Skeletal muscle tissue (tissue), 4 donors: ENCODE results near the gene PEX19. TPM values are rescaled to one million over a fixed set of nuclear protein-coding genes. Genes with fewer than 3 reads are reported as not detected.
"Not testable (repeated sequence)": the region's sequence is repeated elsewhere in the genome, so short reads cannot be mapped to it uniquely, and the experiment has no call there.

ENCODE experiments used
- H3K27ac ChIP-seq: one replicate; pipeline ENCODE4 v1.7.0; 2013; ENCODE audit warnings: mild to moderate bottlenecking, low read depth, low read length, inconsistent platforms
- H3K27me3 ChIP-seq, 3 donors: one replicate each; pipeline ENCODE4 v1.7.0; 2013; ENCODE audit warnings: low read length in 3 of 3; ENCODE audit not compliant: control insufficient read depth in 3 of 3, insufficient read depth in 3 of 3
- H3K36me3 ChIP-seq, 3 donors: one replicate each; pipeline ENCODE4 v1.7.0; 2013; ENCODE audit warnings: low read length in 3 of 3; ENCODE audit not compliant: control insufficient read depth in 3 of 3, insufficient read depth in 3 of 3
- H3K4me1 ChIP-seq, 3 donors: one replicate each; pipeline ENCODE4 v1.7.0; 2013; ENCODE audit warnings: low read length in 3 of 3, mild to moderate bottlenecking in 3 of 3; ENCODE audit not compliant: control insufficient read depth in 3 of 3, insufficient read depth in 3 of 3
- H3K4me3 ChIP-seq, 3 donors: one replicate each; pipeline ENCODE4 v1.7.0; 2013; ENCODE audit warnings: low read length in 3 of 3
- H3K9ac ChIP-seq, 3 donors: one replicate each; pipeline ENCODE4 v1.7.0; 2013; ENCODE audit warnings: low read length in 3 of 3, mild to moderate bottlenecking in 3 of 3, moderate library complexity in 2 of 3, low read depth in 1 of 3
- H3K9me3 ChIP-seq, 3 donors: one replicate each; pipeline ENCODE4 v1.7.0; 2013; ENCODE audit warnings: low read length in 3 of 3; ENCODE audit not compliant: control insufficient read depth in 3 of 3
- total RNA-seq: library from RNA; depleted of rRNA; stranded (reverse); fragments of >200 nt; gene quantifications from one replicate; pipeline ENCODE4 v1.2.3, GENCODE V29; 2014
- donor health status: Osteomylitis.

PEX19 gene
- total RNA-seq, 1 donor from 2014 or later, result 30.3 TPM

- Histone ChIP-seq H3K27ac (no peak overlapping the region), H3K4me3 (no peak overlapping the region), H3K27me3 (no peaks in the 10 kb centered on the region), H3K9me3 (no peaks in the 10 kb centered on the region), H3K4me1 (no peaks in the 10 kb centered on the region), H3K9ac (no peak overlapping the region), H3K36me3 (peaks cover 64 to 82% (median 74%) of the 10 kb centered on the region in 3 donors)
Measured at GRCh38 chr1:160308451-160309184, 23.7 kb upstream of the PEX19 start.

GRCh38 chr1:160307118-160307791 is 22.3 kb upstream of the PEX19 start:
- no peak overlapping the region for H3K9ac ChIP-seq
- no peaks in the 10 kb centered on the region for H3K27me3 ChIP-seq
- H3K4me1 ChIP-seq, result no peaks in the 10 kb centered on the region
- H3K9me3 ChIP-seq, result no peaks in the 10 kb centered on the region
- H3K36me3 ChIP-seq, result peaks cover 57 to 81% (median 74%) of the 10 kb centered on the region in 3 donors
- H3K27ac ChIP-seq, result no peak overlapping the region
- H3K4me3 ChIP-seq, result no peak overlapping the region

GRCh38 chr1:160300173-160300572 is 15.2 kb upstream of the PEX19 start:
- Histone ChIP-seq H3K36me3 (peaks cover 33 to 61% (median 52%) of the 10 kb centered on the region in 3 donors), H3K4me3 (no peak overlapping the region), H3K4me1 (no peaks in the 10 kb centered on the region), H3K27me3 (no peaks in the 10 kb centered on the region), H3K9ac (no peak overlapping the region), H3K27ac (no peak overlapping the region), H3K9me3 (no peaks in the 10 kb centered on the region)

- Histone ChIP-seq H3K9me3 (no peaks in the 10 kb centered on the region), H3K4me3 (no peak overlapping the region), H3K4me1 (peaks cover 0 to 2% (median 0%) of the 10 kb centered on the region in 3 donors), H3K36me3 (peaks cover 68 to 81% (median 79%) of the 10 kb centered on the region in 3 donors), H3K27me3 (no peaks in the 10 kb centered on the region), H3K27ac (no peak overlapping the region), H3K9ac (no peak overlapping the region)
Measured at GRCh38 chr1:160296036-160296435, 11.1 kb upstream of the PEX19 start.

GRCh38 chr1:160293020-160293968 is 8.4 kb upstream of the PEX19 start:
- no peak overlapping the region for H3K27ac ChIP-seq
- no peak overlapping the region for H3K4me3 ChIP-seq
- H3K36me3 ChIP-seq, result peaks cover 76 to 88% (median 88%) of the 10 kb centered on the region in 3 donors

GRCh38 chr1:160291248-160292220 is 6.6 kb upstream of the PEX19 start:
- Histone ChIP-seq H3K4me3 (no peak overlapping the region), H3K9ac (peak overlapping the region in 1 of 3 donors; percentile 52), H3K27me3 (no peaks in the 10 kb centered on the region), H3K9me3 (no peaks in the 10 kb centered on the region), H3K4me1 (peaks cover 0 to 2% (median 0%) of the 10 kb centered on the region in 3 donors), H3K27ac (no peak overlapping the region), H3K36me3 (peaks cover 63 to 73% (median 73%) of the 10 kb centered on the region in 3 donors)

More at GRCh38 chr1:160293020-160293968, 8.4 kb upstream of the PEX19 start:
- Histone ChIP-seq H3K9me3 (no peaks in the 10 kb centered on the region), H3K4me1 (peaks cover 0 to 2% (median 0%) of the 10 kb centered on the region in 3 donors), H3K27me3 (no peaks in the 10 kb centered on the region), H3K9ac (no peak overlapping the region)

GRCh38 chr1:160287769-160288168 is 2.8 kb upstream of the PEX19 start:
- H3K36me3 ChIP-seq, result peaks cover 33 to 36% (median 35%) of the 10 kb centered on the region in 3 donors
- H3K9me3 ChIP-seq, H3K9ac ChIP-seq, H3K27me3 ChIP-seq, H3K4me3 ChIP-seq, H3K27ac ChIP-seq: not testable (repeated sequence)
- peaks cover 14 to 17% (median 17%) of the 10 kb centered on the region in 3 donors for H3K4me1 ChIP-seq

- Histone ChIP-seq H3K9me3 (no peaks in the 10 kb centered on the region), H3K4me1 (peaks cover 14 to 17% (median 15%) of the 10 kb centered on the region in 3 donors), H3K4me3 (peak overlapping the region in 2 of 3 donors; percentile 51 to 98), H3K36me3 (peaks cover 28 to 33% (median 33%) of the 10 kb centered on the region in 3 donors), H3K27me3 (no peaks in the 10 kb centered on the region), H3K27ac (no peak overlapping the region), H3K9ac (peak overlapping the region in 1 of 3 donors; percentile 94)
Measured at GRCh38 chr1:160285506-160285905, 573 bp upstream of the PEX19 start.
